ENCODE measurements around the gene ARHGAP45. TPM values are rescaled to one million over a fixed set of nuclear protein-coding genes. Genes with fewer than 3 reads are reported as not detected.

The ARHGAP45 gene
- total and polyA plus RNA-seq, 4 donors: 3.3 to 27.5 (median 9.7) TPM

DNA sequence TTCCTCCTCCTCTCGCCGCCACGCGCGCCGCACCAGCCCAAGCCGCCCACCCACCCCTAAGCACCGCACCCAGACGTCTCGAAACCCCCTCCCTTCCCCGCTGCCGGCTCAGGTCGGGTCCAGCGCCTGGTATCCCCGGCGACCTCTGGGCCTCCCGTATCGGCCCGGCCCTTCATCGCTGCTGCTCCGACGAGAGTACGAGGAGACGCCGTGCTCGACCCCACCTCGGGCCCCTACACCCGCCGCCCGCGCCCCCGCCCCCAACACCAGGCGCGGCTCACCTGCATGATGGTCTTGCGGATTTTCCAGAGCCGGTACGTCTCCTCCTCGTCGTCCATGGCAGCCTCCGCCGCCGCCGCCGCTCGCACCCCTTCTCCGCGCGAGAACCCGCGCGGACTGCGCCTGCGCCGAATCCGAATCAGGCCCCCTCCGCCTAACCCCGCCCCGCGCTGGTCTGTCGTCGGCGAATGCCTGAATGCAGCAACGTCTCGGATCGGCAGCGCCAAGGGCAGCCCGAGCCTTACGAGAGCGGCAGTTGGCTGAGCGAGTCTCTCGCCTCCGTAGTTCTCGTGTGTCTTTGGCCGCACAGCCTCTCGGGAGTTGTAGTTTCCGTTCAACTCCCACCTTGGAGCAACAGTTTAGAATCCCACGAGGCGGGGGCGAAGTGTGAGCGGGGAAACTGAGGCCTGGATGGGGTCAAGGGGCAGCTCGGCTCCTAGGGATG is 28.2 kb downstream of the ARHGAP45 start, which contains the start of gene POLR2E (continued):
- peak; percentile 20 for TF ChIP-seq REST (IDR thresholded peaks at IDR 0.05)
- peak; percentile 9 for TF ChIP-seq FOXA1 (IDR thresholded peaks at IDR 0.05)
- no peak for TF ChIP-seq MAX (IDR thresholded peaks at IDR 0.05)
- TF ChIP-seq YY1 (IDR thresholded peaks at IDR 0.05): peak; percentile 86
- no peak for TF ChIP-seq HNF4G (IDR thresholded peaks at IDR 0.05)
- TF ChIP-seq JUND (IDR thresholded peaks at IDR 0.05): no peak

DNA sequence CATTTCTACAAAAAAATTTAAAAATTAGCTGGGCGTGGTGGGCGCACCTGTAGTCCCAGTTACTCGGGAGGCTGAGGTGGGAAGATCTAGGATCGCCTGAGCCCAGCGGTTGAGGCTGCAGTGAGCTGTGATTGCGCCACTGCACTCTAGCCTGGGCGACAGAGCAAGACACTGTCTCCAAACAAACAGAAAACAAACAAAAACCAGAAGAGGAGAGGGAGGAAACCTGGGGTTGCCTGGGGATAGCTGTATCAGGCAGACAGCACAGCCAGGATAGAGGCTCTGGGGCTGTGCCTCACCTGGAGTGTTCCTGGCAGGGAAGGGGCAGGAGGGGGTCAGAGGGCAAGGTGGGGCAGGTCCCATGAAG is 30.8 kb downstream of the ARHGAP45 start:
- DNase-seq (ENCODE audit: low spot score): no peak
- peaks cover 18 to 69% (median 50%) of the 10 kb centered on the region in 4 donors for H3K4me1 ChIP-seq (ENCODE audit: control insufficient read depth in 4 of 4, insufficient read depth in 4 of 4, low read length in 3 of 4)
- H3K27me3 ChIP-seq (ENCODE audit: control insufficient read depth in 4 of 4, insufficient read depth in 4 of 4, low read length in 3 of 4): no peaks in the 10 kb centered on the region
- no peaks in the 10 kb centered on the region for H3K9me3 ChIP-seq (ENCODE audit: control insufficient read depth in 4 of 4, low read length in 3 of 4)
- peak overlapping the region; percentile 88 to 97 for H3K27ac ChIP-seq (ENCODE audit: low read depth in 1 of 2, low read length in 2 of 2)
- no peak overlapping the region for H3K4me3 ChIP-seq (ENCODE audit: low read depth in 1 of 3, low read length in 3 of 3)
- H3K36me3 ChIP-seq (ENCODE audit: control insufficient read depth in 4 of 4, insufficient read depth in 3 of 4, low read depth in 1 of 4, low read length in 3 of 4): peaks cover 0 to 1% (median 0%) of the 10 kb centered on the region in 4 donors
- peak overlapping the region in 1 of 2 donors; percentile 73 for H3K9ac ChIP-seq (ENCODE audit: low read depth in 1 of 2, low read length in 2 of 2)
- 24% methylated on average over 7 of the region's 7 CpGs for WGBS
- no peak for TF ChIP-seq TAF1 (conservative IDR thresholded peaks at IDR 0.05)
- TF ChIP-seq NR2F2 (IDR thresholded peaks at IDR 0.05): peak; percentile 81
- no peak for TF ChIP-seq FOXA1 (IDR thresholded peaks at IDR 0.05)
- TF ChIP-seq HNF4A (conservative IDR thresholded peaks at IDR 0.05): peak in 1 of 2 donors; percentile 56
- no peak for TF ChIP-seq YY1 (IDR thresholded peaks at IDR 0.05)
- TF ChIP-seq ZBTB33 (IDR thresholded peaks at IDR 0.05): no peak
- peak; percentile 24 for TF ChIP-seq REST (IDR thresholded peaks at IDR 0.05)
- TF ChIP-seq RAD21 (IDR thresholded peaks at IDR 0.05): peak in 1 of 2 donors; percentile 38
- TF ChIP-seq JUND (IDR thresholded peaks at IDR 0.05): peak; percentile 53 to 54
- TF ChIP-seq CTCF (IDR thresholded peaks at IDR 0.05; ENCODE audit: low read depth, low read length, missing input control): no peak
- TF ChIP-seq EGR1 (IDR thresholded peaks at IDR 0.05; ENCODE audit: low read depth in 2 of 2): peak in 1 of 2 donors; percentile 61
- peak; percentile 81 for TF ChIP-seq SP1 (IDR thresholded peaks at IDR 0.05)
- peak in 1 of 2 donors; percentile 19 for TF ChIP-seq GABPA (IDR thresholded peaks at IDR 0.05 in 1 of 2, conservative IDR thresholded peaks at IDR 0.05 in 1 of 2)
- TF ChIP-seq, protein P1, sequence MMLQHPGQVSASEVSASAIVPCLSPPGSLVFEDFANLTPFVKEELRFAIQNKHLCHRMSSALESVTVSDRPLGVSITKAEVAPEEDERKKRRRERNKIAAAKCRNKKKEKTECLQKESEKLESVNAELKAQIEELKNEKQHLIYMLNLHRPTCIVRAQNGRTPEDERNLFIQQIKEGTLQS (IDR thresholded peaks at IDR 0.05): no peak
- TF ChIP-seq MAX (IDR thresholded peaks at IDR 0.05): peak; percentile 17
- TF ChIP-seq FOXA2 (IDR thresholded peaks at IDR 0.05): peak; percentile 33
- peak; percentile 89 to 92 for TF ChIP-seq RXRA (IDR thresholded peaks at IDR 0.05)
- TF ChIP-seq HNF4G (IDR thresholded peaks at IDR 0.05): no peak
